H9 (cell line): Measurements from ENCODE around the gene RBP2. TPM values are rescaled to one million over a fixed set of nuclear protein-coding genes. Genes with fewer than 3 reads are reported as not detected.

Experiments
- DNase-seq: peaks from one replicate; pipeline ENCODE4 v3.0.0-alpha.2; 2017
- H2AFZ ChIP-seq: one replicate; pipeline ENCODE4 v1.6.1; 2013; ENCODE audit warnings: mild to moderate bottlenecking, low read length, control low read depth, moderate library complexity
- H2AK5ac ChIP-seq: 2 replicates; pipeline ENCODE4 v1.6.1; 2013; ENCODE audit warnings: low read length, control low read depth, mixed read lengths; ENCODE audit not compliant: insufficient read length
- H2BK120ac ChIP-seq: one replicate; pipeline ENCODE4 v1.6.1; 2013; ENCODE audit warnings: low read depth, mild to moderate bottlenecking, low read length, control low read depth, inconsistent platforms; ENCODE audit not compliant: poor library complexity, severe bottlenecking
- H2BK12ac ChIP-seq: 2 replicates; pipeline ENCODE4 v1.6.1; 2013; ENCODE audit warnings: low read length, control low read depth, mixed read lengths, low read depth; ENCODE audit not compliant: insufficient read length
- H2BK15ac ChIP-seq: 2 replicates; pipeline ENCODE4 v1.6.1; 2013; ENCODE audit warnings: low read depth, low read length, control low read depth
- H2BK20ac ChIP-seq: one replicate; pipeline ENCODE4 v1.6.1; 2013; ENCODE audit warnings: low read depth, mild to moderate bottlenecking, low read length, control low read depth, inconsistent platforms; ENCODE audit not compliant: poor library complexity, severe bottlenecking
- H2BK5ac ChIP-seq: 2 replicates; pipeline ENCODE4 v1.6.1; 2013; ENCODE audit warnings: low read length, control low read depth, mixed read lengths; ENCODE audit not compliant: insufficient read length
- H3K14ac ChIP-seq: 2 replicates; pipeline ENCODE4 v1.6.1; 2013; ENCODE audit warnings: low read length, control low read depth; ENCODE audit not compliant: insufficient read depth
- H3K18ac ChIP-seq: 2 replicates; pipeline ENCODE4 v1.6.1; 2013; ENCODE audit warnings: low read depth, mild to moderate bottlenecking, mixed read lengths, low read length, control low read depth; ENCODE audit not compliant: insufficient read length
- H3K23ac ChIP-seq: 2 replicates; pipeline ENCODE4 v1.6.1; 2013; ENCODE audit warnings: low read length, control low read depth, mixed read lengths, low read depth; ENCODE audit not compliant: insufficient read length
- H3K23me2 ChIP-seq: 2 replicates; pipeline ENCODE4 v1.6.1; 2013; ENCODE audit warnings: low read depth, mild to moderate bottlenecking, mixed read lengths, low read length, control low read depth; ENCODE audit not compliant: insufficient read length, poor library complexity, severe bottlenecking
- H3K27ac ChIP-seq: 2 replicates; pipeline ENCODE4 v1.5.1; 2013; ENCODE audit warnings: low read length, control low read depth, mixed read lengths, low read depth; ENCODE audit not compliant: insufficient read length
- H3K27me3 ChIP-seq: 2 replicates; pipeline ENCODE4 v1.6.1; 2013; ENCODE audit warnings: low read length, control low read depth, inconsistent platforms; ENCODE audit not compliant: insufficient read depth
- H3K4ac ChIP-seq: 2 replicates; pipeline ENCODE4 v1.6.1; 2013; ENCODE audit warnings: low read depth, mild to moderate bottlenecking, control low read depth, inconsistent platforms, low read length, moderate library complexity
- H3K4me1 ChIP-seq: 2 replicates; pipeline ENCODE4 v1.6.1; 2013; ENCODE audit warnings: low read length, control low read depth, inconsistent platforms; ENCODE audit not compliant: insufficient read depth
- H3K4me2 ChIP-seq: 2 replicates; pipeline ENCODE4 v1.6.1; 2013; ENCODE audit warnings: low read length, control low read depth, mixed read lengths; ENCODE audit not compliant: insufficient read length, insufficient read depth
- H3K56ac ChIP-seq: 2 replicates; pipeline ENCODE4 v1.6.1; 2013; ENCODE audit warnings: low read depth, mild to moderate bottlenecking, mixed read lengths, low read length, control low read depth; ENCODE audit not compliant: insufficient read length
- H3K79me1 ChIP-seq: 2 replicates; pipeline ENCODE4 v1.6.1; 2013; ENCODE audit warnings: low read depth, mild to moderate bottlenecking, moderate library complexity, low read length, control low read depth, inconsistent platforms; ENCODE audit not compliant: insufficient read depth, poor library complexity, severe bottlenecking
- H3K79me2 ChIP-seq: 2 replicates; pipeline ENCODE4 v1.6.1; 2013; ENCODE audit warnings: low read length, control low read depth, inconsistent platforms; ENCODE audit not compliant: insufficient read depth
- H3K9ac ChIP-seq: 2 replicates; pipeline ENCODE4 v1.6.1; 2013; ENCODE audit warnings: low read length, control low read depth, mixed read lengths; ENCODE audit not compliant: insufficient read length; ENCODE audit errors: extremely low read depth
- H3K9me3 ChIP-seq: one replicate; pipeline ENCODE4 v1.6.1; 2013; ENCODE audit warnings: low read depth, low read length, inconsistent platforms; ENCODE audit not compliant: control insufficient read depth
- H3T11ph ChIP-seq: one replicate; pipeline ENCODE4 v1.6.1; 2013; ENCODE audit warnings: mild to moderate bottlenecking, low read length, control low read depth, inconsistent platforms
- H4K20me1 ChIP-seq: one replicate; pipeline ENCODE4 v1.6.1; 2013; ENCODE audit not compliant: control insufficient read depth, insufficient read length, insufficient read depth
- H4K5ac ChIP-seq: 2 replicates; pipeline ENCODE4 v1.6.1; 2013; ENCODE audit warnings: low read depth, mild to moderate bottlenecking, mixed read lengths, low read length, control low read depth; ENCODE audit not compliant: insufficient read length
- H4K8ac ChIP-seq: replicated peaks from 2 replicates; pipeline ENCODE4 v1.6.1; 2013; ENCODE audit warnings: low read length, control low read depth, mixed read lengths, low read depth; ENCODE audit not compliant: insufficient read length
- H4K91ac ChIP-seq: 2 replicates; pipeline ENCODE4 v1.6.1; 2013; ENCODE audit warnings: low read depth, mild to moderate bottlenecking, moderate library complexity, mixed read lengths, low read length, control low read depth; ENCODE audit not compliant: insufficient read length
- H3K27ac Mint-ChIP-seq, 3 experiments: 2 replicates in 2 of 3; 3 replicates in 1 of 3; pipeline ENCODE4 v1.8.0; 2020 to 2021; ENCODE audit warnings: mixed read lengths in 3 of 3, mild to moderate bottlenecking in 1 of 3, moderate library complexity in 1 of 3
- H3K27me3 Mint-ChIP-seq: 2 replicates; pipeline ENCODE4 v1.8.0; 2021; ENCODE audit warnings: low read depth, mild to moderate bottlenecking, moderate library complexity, mixed read lengths
- H3K36me3 Mint-ChIP-seq, 3 experiments: 2 replicates in 2 of 3; 3 replicates in 1 of 3; pipeline ENCODE4 v1.8.0; 2020 to 2021; ENCODE audit warnings: low read depth in 3 of 3, mixed read lengths in 3 of 3; ENCODE audit not compliant: insufficient read depth in 1 of 3
- H3K4me1 Mint-ChIP-seq, 2 experiments: 2 replicates each; pipeline ENCODE4 v1.8.0; 2020; ENCODE audit warnings: mixed read lengths in 2 of 2
- H3K4me3 Mint-ChIP-seq, 2 experiments: 2 replicates in 1 of 2; 3 replicates in 1 of 2; pipeline ENCODE4 v1.8.0; 2020 to 2021; ENCODE audit warnings: mild to moderate bottlenecking in 2 of 2, mixed read lengths in 2 of 2, moderate library complexity in 1 of 2
- H3K9me3 Mint-ChIP-seq, 2 experiments: 2 replicates in 1 of 2; 3 replicates in 1 of 2; pipeline ENCODE4 v1.8.0; 2020; ENCODE audit warnings: mild to moderate bottlenecking in 2 of 2, mixed read lengths in 2 of 2, moderate library complexity in 1 of 2
- WGBS: extraction: QIAGEN DNeasy Blood & Tissue Kit; methylation state at CpG from one replicate; pipeline ENCODE4 v1.1.7; 2013; ENCODE audit warnings: missing lambda C conversion rate, low lambda C conversion rate, mixed read lengths; ENCODE audit not compliant: insufficient read length; ENCODE audit errors: extremely low coverage; 5-methylcytosine and 5-hydroxymethylcytosine counted together
- total RNA-seq: library from RNA; stranded (reverse); gene quantifications from 2 replicates; pipeline ENCODE4 v1.2.1, GENCODE V29; 2021
- TF ChIP-seq, protein P1 (sequence below): fragments of 200-600 bp; sonication (generic); conservative IDR thresholded peaks from 3 replicates; pipeline ENCODE4 v1.8.0; 2021; ENCODE audit warnings: antibody characterized with exemption, mild to moderate bottlenecking

The RBP2 gene
- total RNA-seq, 1 experiment from 2014 or later, result not detected

DNA sequence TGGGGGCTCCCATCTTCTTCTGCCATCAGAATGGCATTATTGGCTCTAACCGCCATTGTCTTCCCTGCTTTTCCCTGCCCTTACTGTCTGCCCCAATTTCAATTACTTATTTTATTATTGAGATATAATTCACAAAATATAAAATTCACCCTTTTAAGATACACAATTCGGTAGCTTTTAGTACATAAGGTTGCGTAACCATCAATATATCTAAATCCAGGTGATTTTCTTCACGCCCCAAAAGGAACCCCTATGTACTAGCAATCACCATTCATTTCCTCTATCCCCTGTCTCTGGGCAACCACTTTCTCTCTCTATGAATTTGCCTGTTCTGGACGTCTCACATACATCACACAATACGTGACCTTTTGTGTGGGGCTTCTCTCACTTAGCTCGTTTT is 18.0 kb downstream of the RBP2 start:
- H3K14ac ChIP-seq, result no peak overlapping the region
- WGBS, result no CpG with 5 or more reads among the region's 7 CpGs
- H2AK5ac ChIP-seq, result no peak overlapping the region

More for the DNA sequence above, 18.0 kb downstream of the RBP2 start:
- Mint-ChIP-seq H3K36me3 (no peaks in the 10 kb centered on the region), H3K27ac (no peak overlapping the region), H3K9me3 (no peaks in the 10 kb centered on the region), H3K4me1 (peaks cover 3 to 4% of the 10 kb centered on the region in 2 experiments; a peak in 3 of 4 replicates), H3K4me3 (no peak overlapping the region), H3K27me3 (no peaks in the 10 kb centered on the region; the same call in none of the 2 replicates)
- Histone ChIP-seq H2BK15ac (no peak overlapping the region), H3K79me1 (no peaks in the 10 kb centered on the region), H3K4me2 (no peak overlapping the region), H3K27me3 (no peaks in the 10 kb centered on the region), H2AFZ (no peak overlapping the region), H4K5ac (no peak overlapping the region), H2BK12ac (no peak overlapping the region), H3T11ph (no peak overlapping the region), H2BK120ac (no peak overlapping the region), H3K56ac (no peak overlapping the region), H2BK5ac (no peak overlapping the region), H3K27ac (no peak overlapping the region), H2BK20ac (no peak overlapping the region), H4K8ac (no peak overlapping the region), H3K9ac (no peak overlapping the region), H3K4ac (no peak overlapping the region), H3K23me2 (peaks cover 2% of the 10 kb centered on the region), H3K23ac (no peak overlapping the region), H3K79me2 (no peaks in the 10 kb centered on the region), H3K4me1 (peaks cover 22% of the 10 kb centered on the region), H4K20me1 (no peaks in the 10 kb centered on the region), H3K18ac (no peak overlapping the region), H3K9me3 (no peaks in the 10 kb centered on the region), H4K91ac (no peak overlapping the region)
- DNase-seq, result no peak
- TF ChIP-seq, protein P1, sequence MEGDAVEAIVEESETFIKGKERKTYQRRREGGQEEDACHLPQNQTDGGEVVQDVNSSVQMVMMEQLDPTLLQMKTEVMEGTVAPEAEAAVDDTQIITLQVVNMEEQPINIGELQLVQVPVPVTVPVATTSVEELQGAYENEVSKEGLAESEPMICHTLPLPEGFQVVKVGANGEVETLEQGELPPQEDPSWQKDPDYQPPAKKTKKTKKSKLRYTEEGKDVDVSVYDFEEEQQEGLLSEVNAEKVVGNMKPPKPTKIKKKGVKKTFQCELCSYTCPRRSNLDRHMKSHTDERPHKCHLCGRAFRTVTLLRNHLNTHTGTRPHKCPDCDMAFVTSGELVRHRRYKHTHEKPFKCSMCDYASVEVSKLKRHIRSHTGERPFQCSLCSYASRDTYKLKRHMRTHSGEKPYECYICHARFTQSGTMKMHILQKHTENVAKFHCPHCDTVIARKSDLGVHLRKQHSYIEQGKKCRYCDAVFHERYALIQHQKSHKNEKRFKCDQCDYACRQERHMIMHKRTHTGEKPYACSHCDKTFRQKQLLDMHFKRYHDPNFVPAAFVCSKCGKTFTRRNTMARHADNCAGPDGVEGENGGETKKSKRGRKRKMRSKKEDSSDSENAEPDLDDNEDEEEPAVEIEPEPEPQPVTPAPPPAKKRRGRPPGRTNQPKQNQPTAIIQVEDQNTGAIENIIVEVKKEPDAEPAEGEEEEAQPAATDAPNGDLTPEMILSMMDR, result no peak
